BE2C (cell line): ENCODE results near the gene ATP8A2.

Experiments
- DNase-seq: peaks from one replicate; pipeline ENCODE4 v3.0.0-alpha.2; 2020
- H3K27me3 ChIP-seq: fragments of 250-450 bp; sonication (Bioruptor Pico); 2 replicates; pipeline ENCODE4 v1.5.1; 2020; ENCODE audit warnings: mild to moderate bottlenecking
- H3K36me3 ChIP-seq: fragments of 250-450 bp; sonication (Bioruptor Pico); 2 replicates; pipeline ENCODE4 v1.5.1; 2020; ENCODE audit warnings: mild to moderate bottlenecking
- H3K4me1 ChIP-seq: fragments of 250-450 bp; sonication (Bioruptor Pico); 2 replicates; pipeline ENCODE4 v1.5.1; 2020
- H3K4me3 ChIP-seq: 2 replicates; pipeline ENCODE4 v1.5.1; 2011; ENCODE audit warnings: low read depth, low read length
- H3K9me3 ChIP-seq: fragments of 250-450 bp; sonication (Bioruptor Pico); 2 replicates; pipeline ENCODE4 v1.5.1; 2020
- CTCF ChIP-seq: IDR thresholded peaks from 2 replicates; pipeline ENCODE4 v1.5.1; 2012; ENCODE audit warnings: mild to moderate bottlenecking, low read depth, low read length

ATP8A2 gene

GRCh38 chr13:25394402-25395060 lies 22.8 kb downstream of the ATP8A2 start:
- H3K9me3 ChIP-seq = no peaks in the 10 kb centered on the region
- TF ChIP-seq CTCF = no peak
- no peaks in the 10 kb centered on the region for H3K4me1 ChIP-seq
- no peaks in the 10 kb centered on the region; the same call in 1 of the 2 replicates for H3K27me3 ChIP-seq
- no peak overlapping the region for H3K4me3 ChIP-seq
- no peak for DNase-seq
- H3K36me3 ChIP-seq = no peaks in the 10 kb centered on the region

DNA sequence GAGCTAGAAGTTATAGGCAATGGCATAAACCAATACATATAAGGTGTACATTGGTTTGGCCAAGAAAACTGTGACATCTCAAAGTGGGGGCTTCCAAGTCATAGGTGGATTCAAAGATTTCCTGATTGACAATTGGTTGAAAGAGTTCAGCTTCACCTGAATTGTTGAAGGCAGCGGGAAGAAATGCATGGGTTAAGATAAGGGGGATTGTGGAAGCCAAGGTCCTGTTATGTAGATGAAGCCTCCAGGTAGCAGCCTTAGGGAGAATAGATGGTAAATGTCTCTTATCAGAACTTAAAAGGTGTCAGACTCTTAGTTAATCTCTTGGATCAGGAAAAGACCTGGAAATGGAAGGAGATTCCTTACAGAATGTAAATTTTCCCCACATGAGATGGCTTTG lies 26.0 kb downstream of the ATP8A2 start:
- no peak for DNase-seq
- Histone ChIP-seq H3K27me3 (peaks cover 5% of the 10 kb centered on the region), H3K36me3 (no peaks in the 10 kb centered on the region), H3K9me3 (no peaks in the 10 kb centered on the region), H3K4me3 (no peak overlapping the region), H3K4me1 (no peaks in the 10 kb centered on the region)
- no peak for TF ChIP-seq CTCF

DNA sequence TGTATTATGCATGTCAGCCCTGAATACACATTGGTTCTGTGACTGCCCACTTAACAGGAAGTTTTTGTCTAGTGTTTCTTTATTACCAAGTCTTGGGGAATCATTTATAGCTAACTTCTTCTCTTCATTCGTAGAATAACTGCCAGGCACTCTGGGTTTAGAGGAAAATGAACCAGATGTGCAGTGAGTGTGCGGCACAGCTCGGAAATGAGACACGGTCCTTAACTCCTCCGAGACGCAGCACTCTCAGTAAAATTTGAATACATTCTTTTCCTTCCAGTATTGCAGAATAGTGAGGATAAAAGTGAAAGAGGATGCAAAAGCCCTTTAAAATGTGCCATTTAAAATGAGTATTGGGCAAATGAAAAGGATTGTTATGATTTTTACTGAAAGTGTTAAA lies 29.2 kb downstream of the ATP8A2 start:
- Histone ChIP-seq H3K4me3 (no peak overlapping the region), H3K4me1 (no peaks in the 10 kb centered on the region), H3K9me3 (no peaks in the 10 kb centered on the region), H3K36me3 (no peaks in the 10 kb centered on the region), H3K27me3 (peaks cover 17% of the 10 kb centered on the region)
- DNase-seq = no peak
- no peak for TF ChIP-seq CTCF

DNA sequence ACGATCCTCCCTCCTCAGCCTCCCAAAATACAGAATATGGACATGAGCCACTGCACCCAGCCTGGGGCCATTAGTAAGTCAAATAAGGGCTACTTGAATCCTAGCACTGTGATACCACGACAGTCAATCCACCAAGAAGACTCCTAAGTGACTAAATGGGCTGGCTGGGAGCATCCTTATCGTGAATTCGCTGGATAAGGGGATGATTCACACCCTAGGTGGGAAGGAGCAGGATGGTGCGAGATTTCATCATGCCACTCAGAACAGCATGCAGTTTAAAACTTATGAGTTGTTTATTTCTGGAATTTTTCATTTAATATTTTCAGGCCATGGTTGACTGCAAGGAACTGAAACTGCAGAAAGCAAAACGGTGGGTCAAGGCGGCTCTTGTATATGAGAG lies 30.2 kb downstream of the ATP8A2 start:
- TF ChIP-seq CTCF = no peak
- Histone ChIP-seq H3K36me3 (no peaks in the 10 kb centered on the region), H3K4me1 (no peaks in the 10 kb centered on the region), H3K4me3 (no peak overlapping the region), H3K27me3 (peaks cover 17% of the 10 kb centered on the region), H3K9me3 (no peaks in the 10 kb centered on the region; the same call in 1 of the 2 replicates)
- no peak for DNase-seq

DNA sequence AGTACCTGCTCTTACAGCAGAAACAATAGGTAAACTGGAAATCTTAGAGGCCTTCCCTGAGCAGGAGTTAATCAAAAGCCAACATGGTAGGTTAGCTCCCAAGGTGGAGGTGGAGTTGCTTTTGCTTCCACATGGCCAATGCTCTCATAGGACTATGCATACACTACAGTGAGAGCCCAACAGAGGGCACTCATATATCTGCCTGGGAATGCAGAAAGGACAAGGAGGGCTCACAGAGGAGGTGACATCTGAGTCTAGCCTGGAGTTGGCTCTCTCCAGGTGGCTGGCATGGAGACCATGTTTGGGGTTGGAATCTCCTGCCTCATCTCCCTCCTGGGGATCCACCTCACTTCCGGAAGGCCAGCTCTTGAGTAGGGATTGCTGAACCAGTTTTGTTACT lies 34.6 kb downstream of the ATP8A2 start:
- H3K4me3 ChIP-seq = no peak overlapping the region
- peak; percentile 40 for TF ChIP-seq CTCF
- no peaks in the 10 kb centered on the region for H3K36me3 ChIP-seq
- H3K27me3 ChIP-seq = peaks cover 12% of the 10 kb centered on the region
- DNase-seq = no peak
- H3K4me1 ChIP-seq = no peaks in the 10 kb centered on the region
- H3K9me3 ChIP-seq = no peaks in the 10 kb centered on the region; the same call in 1 of the 2 replicates

- DNase-seq = no peak
- Histone ChIP-seq H3K27me3 (peaks cover 4% of the 10 kb centered on the region), H3K9me3 (no peaks in the 10 kb centered on the region; the same call in 1 of the 2 replicates), H3K36me3 (no peaks in the 10 kb centered on the region), H3K4me1 (no peaks in the 10 kb centered on the region), H3K4me3 (no peak overlapping the region)
- TF ChIP-seq CTCF = no peak
These were observed 38.2 kb downstream of the ATP8A2 start for GRCh38 chr13:25409938-25410337.
